Nucleus accumbens (tissue), 56 donors: ENCODE results near the gene INSL4.

ENCODE experiments used
- DNase-seq, 56 donors: peaks; one replicate each; lab custom pipeline; 2025; lab: John Stamatoyannopoulos, UW

Gene INSL4

GRCh38 chr9:5231212-5231611, at the start of gene INSL4:
TSS of gene INSL4 (plus strand) at chr9:5231419. CDS start at chr9:5231524, 105 bp downstream.
- DNase-seq, result no peak

- no peak for DNase-seq
Measured at GRCh38 chr9:5184776-5185175, 46.4 kb upstream of the INSL4 start.

GRCh38 chr9:5185220-5185840, 45.9 kb upstream of the INSL4 start, which contains the start of gene INSL6:
TSS of gene INSL6 (minus strand) at chr9:5185639. CDS start at chr9:5185602, 37 bp downstream.
- DNase-seq, result no peak

GRCh38 chr9:5186416-5187169, 44.6 kb upstream of the INSL4 start:
- DNase-seq, result peak in 24 of 56 donors; percentile 0 to 47 (median 12)

- DNase-seq, result no peak
Measured at GRCh38 chr9:5188060-5188984, 42.9 kb upstream of the INSL4 start.

GRCh38 chr9:5191985-5192384, 39.2 kb upstream of the INSL4 start:
- no peak for DNase-seq

- no peak for DNase-seq
Measured at GRCh38 chr9:5193345-5193744, 37.9 kb upstream of the INSL4 start.

GRCh38 chr9:5195463-5195862, 35.8 kb upstream of the INSL4 start:
- no peak for DNase-seq

- no peak for DNase-seq
Measured at GRCh38 chr9:5205071-5205470, 26.1 kb upstream of the INSL4 start.

- no peak for DNase-seq
Measured at GRCh38 chr9:5230554-5230953, 665 bp upstream of the INSL4 start.

- DNase-seq, result no peak
Measured at GRCh38 chr9:5263351-5264218, 32.4 kb downstream of the INSL4 start.

- DNase-seq, result no peak
Measured at GRCh38 chr9:5264219-5264595, 33.0 kb downstream of the INSL4 start.

- no peak for DNase-seq
Measured at GRCh38 chr9:5265939-5266338, 34.7 kb downstream of the INSL4 start.

GRCh38 chr9:5269249-5269715, 38.1 kb downstream of the INSL4 start:
- no peak for DNase-seq

GRCh38 chr9:5274770-5275169, 43.6 kb downstream of the INSL4 start:
- no peak for DNase-seq

- no peak for DNase-seq
Measured at GRCh38 chr9:5278486-5278885, 47.3 kb downstream of the INSL4 start.
